ENCODE measurements around the gene RPL18. TPM values are rescaled to one million over a fixed set of nuclear protein-coding genes. Genes with fewer than 3 reads are reported as not detected.

The RPL18 gene
- total RNA-seq, 1 experiment from 2014 or later: 1,503 TPM

GRCh38 chr19:48569814-48570213 lies 49.2 kb downstream of the RPL18 start:
- POLR2A ChIA-PET (ENCODE audit: unreplicated experiment): no interaction called here
- no peak for ATAC-seq
- Histone ChIP-seq H3K9ac (ENCODE audit: low read length) (no peak overlapping the region), H3K27me3 (ENCODE audit: low read length) (no peaks in the 10 kb centered on the region), H3K4me2 (ENCODE audit: low read length) (no peak overlapping the region), H3K4me1 (ENCODE audit: insufficient read depth, low read length) (peaks cover 15% of the 10 kb centered on the region), H3K36me3 (ENCODE audit: low read depth, low read length) (no peaks in the 10 kb centered on the region), H3K9me3 (ENCODE audit: low read length) (no peaks in the 10 kb centered on the region), H4K20me1 (ENCODE audit: low read length) (no peaks in the 10 kb centered on the region), H3F3A (ENCODE audit: low read length, unreplicated experiment) (no peaks in the 10 kb centered on the region), H3K27ac (ENCODE audit: low read length) (no peak overlapping the region), H3K4me3 (ENCODE audit: low read length) (no peak overlapping the region), H3K79me2 (ENCODE audit: low read length) (no peaks in the 10 kb centered on the region), H2AFZ (ENCODE audit: low read length) (no peak overlapping the region), H3K9me2 (replicated peaks; ENCODE audit: low read length) (no peaks in the 10 kb centered on the region)
- CTCF ChIA-PET: no interaction called here
- BruUV-seq (replicated peaks): no TSS peak
- intact Hi-C loops (cut with micrococcal nuclease): no loop called here
- DNase-seq: no peak
- no peak for TF ChIP-seq EZH2 (IDR thresholded peaks at IDR 0.05; ENCODE audit: low read length, unreplicated experiment)
- TF ChIP-seq EZH2phosphoT487 (IDR thresholded peaks at IDR 0.05; ENCODE audit: borderline replicate concordance, low read length): no peak
- TF ChIP-seq, protein P1, sequence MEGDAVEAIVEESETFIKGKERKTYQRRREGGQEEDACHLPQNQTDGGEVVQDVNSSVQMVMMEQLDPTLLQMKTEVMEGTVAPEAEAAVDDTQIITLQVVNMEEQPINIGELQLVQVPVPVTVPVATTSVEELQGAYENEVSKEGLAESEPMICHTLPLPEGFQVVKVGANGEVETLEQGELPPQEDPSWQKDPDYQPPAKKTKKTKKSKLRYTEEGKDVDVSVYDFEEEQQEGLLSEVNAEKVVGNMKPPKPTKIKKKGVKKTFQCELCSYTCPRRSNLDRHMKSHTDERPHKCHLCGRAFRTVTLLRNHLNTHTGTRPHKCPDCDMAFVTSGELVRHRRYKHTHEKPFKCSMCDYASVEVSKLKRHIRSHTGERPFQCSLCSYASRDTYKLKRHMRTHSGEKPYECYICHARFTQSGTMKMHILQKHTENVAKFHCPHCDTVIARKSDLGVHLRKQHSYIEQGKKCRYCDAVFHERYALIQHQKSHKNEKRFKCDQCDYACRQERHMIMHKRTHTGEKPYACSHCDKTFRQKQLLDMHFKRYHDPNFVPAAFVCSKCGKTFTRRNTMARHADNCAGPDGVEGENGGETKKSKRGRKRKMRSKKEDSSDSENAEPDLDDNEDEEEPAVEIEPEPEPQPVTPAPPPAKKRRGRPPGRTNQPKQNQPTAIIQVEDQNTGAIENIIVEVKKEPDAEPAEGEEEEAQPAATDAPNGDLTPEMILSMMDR (conservative IDR thresholded peaks at IDR 0.05; ENCODE audit: low read depth, low read length): no peak

GRCh38 chr19:48568345-48568886 lies 50.6 kb downstream of the RPL18 start:
- peaks cover 18% of the 10 kb centered on the region for H3K4me1 ChIP-seq (ENCODE audit: insufficient read depth, low read length)

More at GRCh38 chr19:48568345-48568886, 50.6 kb downstream of the RPL18 start:
- H3K36me3 ChIP-seq (ENCODE audit: low read depth, low read length): no peaks in the 10 kb centered on the region
- POLR2A ChIA-PET (ENCODE audit: unreplicated experiment): interaction anchor here (0.5 kb wide), 1 partner anchor 10 kb away, joined by 6 read pairs; no protein-coding TSS in a partner anchor
- peak; percentile 83 for DNase-seq
- ATAC-seq: peak; percentile 99
- H3K4me2 ChIP-seq (ENCODE audit: low read length): peak overlapping the region; percentile 81
- TF ChIP-seq EZH2 (IDR thresholded peaks at IDR 0.05; ENCODE audit: low read length, unreplicated experiment) (no peak), EZH2phosphoT487 (IDR thresholded peaks at IDR 0.05; ENCODE audit: borderline replicate concordance, low read length) (no peak)
- TF ChIP-seq, protein P1 (conservative IDR thresholded peaks at IDR 0.05; ENCODE audit: low read depth, low read length): no peak
- no peaks in the 10 kb centered on the region for H4K20me1 ChIP-seq (ENCODE audit: low read length)
- no peaks in the 10 kb centered on the region for H3K9me2 ChIP-seq (replicated peaks; ENCODE audit: low read length)
- peak overlapping the region; percentile 43 for H3K27ac ChIP-seq (ENCODE audit: low read length)
- no peaks in the 10 kb centered on the region for H3K79me2 ChIP-seq (ENCODE audit: low read length)
- H2AFZ ChIP-seq (ENCODE audit: low read length): peak overlapping the region; percentile 71
- CTCF ChIA-PET: interaction anchor here (0.6 kb wide), 1 partner anchor 12 kb away, joined by 4 read pairs; no protein-coding TSS in a partner anchor
- no peaks in the 10 kb centered on the region for H3K27me3 ChIP-seq (ENCODE audit: low read length)
- peak overlapping the region; percentile 25 for H3K9ac ChIP-seq (ENCODE audit: low read length)
- H3K9me3 ChIP-seq (ENCODE audit: low read length): no peaks in the 10 kb centered on the region
- intact Hi-C loops (cut with micrococcal nuclease): no loop called here
- peak overlapping the region; percentile 54; the same call in 1 of the 2 replicates for H3K4me3 ChIP-seq (ENCODE audit: low read length)
- H3F3A ChIP-seq (ENCODE audit: low read length, unreplicated experiment): no peaks in the 10 kb centered on the region
- BruUV-seq (replicated peaks): no TSS peak

Other genes with a start within 250 kb of the RPL18 start
- 90.2 and 101 TPM in 2 replicates for gene KDELR1, start 227.6 kb downstream of the RPL18 start, total RNA-seq (2014; rRNA removed)
- gene GRIN2D, start 225.5 kb downstream of the RPL18 start, total RNA-seq (2014; rRNA removed): 0.51 and 1.0 TPM in 2 replicates
- gene GRWD1, start 173.2 kb downstream of the RPL18 start, total RNA-seq (2014; rRNA removed): 33.2 and 46.7 TPM in 2 replicates
- gene KCNJ14, start 163.6 kb downstream of the RPL18 start, total RNA-seq (2014; rRNA removed): 1.4 and 2.2 TPM in 2 replicates
- gene CYTH2, start 149.8 kb downstream of the RPL18 start, total RNA-seq (2014; rRNA removed): 50.5 and 58.6 TPM in 2 replicates
- 4.8 and 8.3 TPM in 2 replicates for gene LMTK3, start 107.3 kb downstream of the RPL18 start, total RNA-seq (2014; rRNA removed)
- 4.8 and 6.7 TPM in 2 replicates for gene SULT2B1, start 67.0 kb downstream of the RPL18 start, total RNA-seq (2014; rRNA removed)
- gene SPACA4, start 12.4 kb downstream of the RPL18 start, total RNA-seq (2014; rRNA removed): not detected in 2 replicates
- 4.6 and 4.7 TPM in 2 replicates for gene FAM83E, start 4.1 kb downstream of the RPL18 start, total RNA-seq (2014; rRNA removed)
- gene SPHK2, start 328 bp upstream of the RPL18 start, total RNA-seq (2014; rRNA removed): 8.5 and 8.6 TPM in 2 replicates
- gene DBP, start 18.2 kb upstream of the RPL18 start, total RNA-seq (2014; rRNA removed): 9.0 and 12.2 TPM in 2 replicates
- gene CA11, start 27.0 kb upstream of the RPL18 start, total RNA-seq (2014; rRNA removed): 0.63 and 4.1 TPM in 2 replicates
- 0.18 and 0.81 TPM in 2 replicates for gene NTN5, start 53.8 kb upstream of the RPL18 start, total RNA-seq (2014; rRNA removed)
- gene FUT2, start 76.8 kb upstream of the RPL18 start, total RNA-seq (2014; rRNA removed): 0.69 TPM in 1 of 2 replicates, not detected in the other
- 0.18 and 0.40 TPM in 2 replicates for gene MAMSTR, start 100.5 kb upstream of the RPL18 start, total RNA-seq (2014; rRNA removed)
- 0.40 and 0.51 TPM in 2 replicates for gene RASIP1, start 121.4 kb upstream of the RPL18 start, total RNA-seq (2014; rRNA removed)
- not detected in 2 replicates for gene IZUMO1, start 127.7 kb upstream of the RPL18 start, total RNA-seq (2014; rRNA removed)
- gene FUT1, start 133.5 kb upstream of the RPL18 start, total RNA-seq (2014; rRNA removed): 4.6 and 4.8 TPM in 2 replicates
- gene FGF21, start 136.3 kb upstream of the RPL18 start, total RNA-seq (2014; rRNA removed): not detected in 2 replicates
- 41.1 and 50.0 TPM in 2 replicates for gene BCAT2, start 191.9 kb upstream of the RPL18 start, total RNA-seq (2014; rRNA removed)
- 15.0 and 15.4 TPM in 2 replicates for gene HSD17B14, start 217.3 kb upstream of the RPL18 start, total RNA-seq (2014; rRNA removed)
- 0.63 and 1.2 TPM in 2 replicates for gene PLEKHA4, start 249.4 kb upstream of the RPL18 start, total RNA-seq (2014; rRNA removed)